Right atrium auricular region (tissue), 2 donors: ENCODE results near the gene PEX16. TPM values are rescaled to one million over a fixed set of nuclear protein-coding genes. Genes with fewer than 3 reads are reported as not detected.

ENCODE experiments used
- DNase-seq: peaks from one replicate; pipeline ENCODE4 v3.0.0-alpha.2; 2019; ENCODE audit warnings: low spot score
- H3K27ac ChIP-seq, 2 donors: fragments of 200-600 bp; sonication (generic); 1 replicate in 1 of 2; 2 replicates in 1 of 2; pipeline ENCODE4 v1.5.1; 2016 to 2019
- H3K27me3 ChIP-seq, 2 donors: fragments of 200-600 bp; sonication (generic); one replicate each; pipeline versions ENCODE4 v1.5.1 to v1.6.0; 2017 to 2019
- H3K36me3 ChIP-seq: fragments of 200-600 bp; sonication (generic); one replicate; pipeline ENCODE4 v1.5.1; 2016
- H3K4me1 ChIP-seq, 2 donors: fragments of 200-600 bp; sonication (generic); one replicate each; pipeline versions ENCODE4 v1.5.1 to v1.6.0; 2017 to 2019
- H3K4me3 ChIP-seq, 2 donors: fragments of 200-600 bp; sonication (generic); 1 replicate in 1 of 2; 2 replicates in 1 of 2; pipeline ENCODE4 v1.5.1; 2017 to 2019; ENCODE audit warnings: mild to moderate bottlenecking in 1 of 2, moderate library complexity in 1 of 2
- H3K9me3 ChIP-seq, 2 donors: fragments of 200-600 bp; sonication (generic); one replicate each; pipeline ENCODE4 v1.5.1; 2019
- CTCF ChIP-seq, 2 donors: fragments of 200-600 bp; sonication (generic); IDR thresholded peaks; one replicate each; pipeline ENCODE4 v1.5.1; 2019; ENCODE audit warnings: antibody characterized with exemption in 2 of 2
- total RNA-seq, 2 donors: library from RNA; depleted of rRNA; stranded (reverse); fragments of >200 nt; gene quantifications; one replicate each; pipeline ENCODE4 v1.1.0, GENCODE V29; 2016

The PEX16 gene
- total RNA-seq, 2 donors from 2014 or later: 12.9 to 17.4 TPM

DNA sequence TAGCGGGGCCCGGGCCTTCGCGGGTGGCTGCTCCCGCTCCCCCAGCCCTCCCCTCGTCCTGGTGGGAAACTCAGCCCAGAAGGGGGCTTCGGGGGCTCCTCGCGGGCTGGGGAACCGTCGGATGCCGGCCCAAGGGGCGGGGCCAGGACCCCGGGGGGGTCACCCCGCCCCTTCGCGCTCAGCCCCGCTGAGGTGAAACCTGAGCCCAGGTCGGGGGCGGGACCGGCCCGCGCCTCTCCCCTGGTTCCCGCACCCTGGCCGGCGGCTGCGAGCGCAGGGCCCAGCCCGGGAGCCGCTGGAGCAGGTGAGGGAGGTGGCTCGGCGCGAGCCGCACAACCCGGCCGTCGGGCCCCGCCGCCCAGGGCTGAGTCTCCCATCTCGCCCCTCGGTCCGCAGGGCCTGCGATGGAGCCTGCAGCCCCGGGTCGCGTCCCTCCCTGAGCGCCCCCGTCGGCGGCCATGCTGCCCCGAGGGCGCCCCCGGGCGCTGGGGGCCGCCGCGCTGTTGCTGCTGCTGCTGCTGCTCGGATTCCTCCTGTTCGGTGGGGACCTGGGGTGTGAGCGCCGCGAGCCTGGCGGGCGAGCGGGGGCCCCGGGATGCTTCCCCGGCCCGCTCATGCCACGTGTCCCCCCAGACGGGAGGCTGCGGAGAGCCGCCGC is 4.9 kb upstream of the PEX16 start, which contains the start of gene LARGE2:
Gene LARGE2, plus strand, starts transcription at position 232 of the 658 bp plus-strand sequence. Its CDS starts 227 bp downstream, at position 459.
- Histone ChIP-seq H3K4me3 (peak within 1 kb of the TSS; percentile 37 to 42), H3K27ac (no peak within 1 kb of the TSS), H3K27me3 (peaks cover 5 to 13% of the 10 kb centered on the region in 2 donors), H3K4me1 (peaks cover 0 to 30% of the 10 kb centered on the region in 2 donors), H3K9me3 (no peaks in the 10 kb centered on the region), H3K36me3 (no peaks in the 10 kb centered on the region)
- DNase-seq: no peak
- no peak for TF ChIP-seq CTCF (IDR thresholded peaks at IDR 0.05)

DNA sequence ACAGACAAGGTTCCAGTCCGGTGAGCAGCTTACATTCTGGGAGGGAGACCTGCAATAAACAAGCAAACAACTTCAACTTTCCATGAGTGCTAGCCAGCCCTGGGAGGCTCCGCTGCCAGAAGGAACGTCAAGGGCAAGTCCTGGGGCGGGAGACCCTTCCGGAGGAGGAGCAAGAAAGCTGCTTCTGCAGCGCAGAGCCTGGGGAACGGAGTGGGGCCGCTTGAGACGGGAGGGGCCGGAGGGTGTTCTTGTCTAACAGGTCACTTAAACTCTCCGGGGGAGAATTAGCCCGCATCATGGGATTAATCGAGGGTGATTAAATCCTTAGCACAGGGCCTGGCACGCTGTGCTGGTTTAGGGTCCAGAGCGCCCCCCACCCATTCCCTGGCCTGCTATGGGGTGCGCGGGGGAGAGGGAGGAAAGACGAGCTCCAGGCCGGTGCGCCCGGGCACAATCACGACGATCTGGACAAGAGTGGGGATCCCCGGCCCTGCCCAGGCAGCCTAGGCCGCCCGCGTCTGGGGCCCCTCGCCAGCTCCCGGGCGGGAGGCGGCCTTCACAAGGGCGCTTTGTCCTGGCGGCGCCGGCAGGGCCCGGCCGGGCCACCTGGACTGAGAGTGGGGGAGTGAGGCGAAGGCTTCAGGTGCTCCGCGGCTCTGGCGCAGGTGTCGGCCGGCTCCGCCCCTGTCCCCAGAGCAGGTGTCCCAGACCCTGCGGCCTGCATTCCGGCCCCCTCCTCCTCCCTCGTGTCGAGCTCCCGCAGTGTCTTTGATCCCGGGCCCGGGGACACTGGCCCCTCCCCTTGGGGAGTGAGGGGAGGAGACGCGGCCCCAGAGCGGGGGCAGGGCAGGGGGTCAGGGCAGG is 4.1 kb upstream of the PEX16 start:
- H3K9me3 ChIP-seq: no peaks in the 10 kb centered on the region
- H3K36me3 ChIP-seq: no peaks in the 10 kb centered on the region
- no peak for TF ChIP-seq CTCF (IDR thresholded peaks at IDR 0.05)
- peaks cover 0 to 36% of the 10 kb centered on the region in 2 donors for H3K4me1 ChIP-seq
- DNase-seq: no peak
- peaks cover 5 to 13% of the 10 kb centered on the region in 2 donors for H3K27me3 ChIP-seq
- H3K4me3 ChIP-seq: peak overlapping the region; percentile 37 to 42
- no peak overlapping the region for H3K27ac ChIP-seq

- H3K9me3 ChIP-seq: no peaks in the 10 kb centered on the region
- peaks cover 0 to 45% of the 10 kb centered on the region in 2 donors for H3K4me1 ChIP-seq
- no peak for TF ChIP-seq CTCF (IDR thresholded peaks at IDR 0.05)
- H3K27me3 ChIP-seq: peaks cover 5 to 13% of the 10 kb centered on the region in 2 donors
- no peak overlapping the region for H3K4me3 ChIP-seq
- H3K27ac ChIP-seq: no peak overlapping the region
- no peak for DNase-seq
- H3K36me3 ChIP-seq: peaks cover 4% of the 10 kb centered on the region
These were observed 3.1 kb upstream of the PEX16 start for GRCh38 chr11:45920531-45921477.

- DNase-seq: no peak
- no peaks in the 10 kb centered on the region for H3K9me3 ChIP-seq
- peaks cover 11% of the 10 kb centered on the region for H3K36me3 ChIP-seq
- peaks cover 5 to 13% of the 10 kb centered on the region in 2 donors for H3K27me3 ChIP-seq
- no peak overlapping the region for H3K27ac ChIP-seq
- no peak overlapping the region for H3K4me3 ChIP-seq
- peaks cover 0 to 45% of the 10 kb centered on the region in 2 donors for H3K4me1 ChIP-seq
- TF ChIP-seq CTCF (IDR thresholded peaks at IDR 0.05): no peak
These were observed 2.3 kb upstream of the PEX16 start for GRCh38 chr11:45919806-45920530.
